Stimulated activated CD4-positive, alpha-beta T cell treated with anti-CD3 and anti-CD28 coated beads, Interleukin-2, amount 100 ng/mL, for 48 hours (primary cell): ENCODE results near the gene EML6.
"Not testable (repeated sequence)": the region's sequence is repeated elsewhere in the genome, so short reads cannot be mapped to it uniquely, and the experiment has no call there.

Experiments used
- DNase-seq, 2 donors: peaks; one replicate each; pipeline ENCODE4 v3.0.0-alpha.2; 2020

Gene EML6

DNA sequence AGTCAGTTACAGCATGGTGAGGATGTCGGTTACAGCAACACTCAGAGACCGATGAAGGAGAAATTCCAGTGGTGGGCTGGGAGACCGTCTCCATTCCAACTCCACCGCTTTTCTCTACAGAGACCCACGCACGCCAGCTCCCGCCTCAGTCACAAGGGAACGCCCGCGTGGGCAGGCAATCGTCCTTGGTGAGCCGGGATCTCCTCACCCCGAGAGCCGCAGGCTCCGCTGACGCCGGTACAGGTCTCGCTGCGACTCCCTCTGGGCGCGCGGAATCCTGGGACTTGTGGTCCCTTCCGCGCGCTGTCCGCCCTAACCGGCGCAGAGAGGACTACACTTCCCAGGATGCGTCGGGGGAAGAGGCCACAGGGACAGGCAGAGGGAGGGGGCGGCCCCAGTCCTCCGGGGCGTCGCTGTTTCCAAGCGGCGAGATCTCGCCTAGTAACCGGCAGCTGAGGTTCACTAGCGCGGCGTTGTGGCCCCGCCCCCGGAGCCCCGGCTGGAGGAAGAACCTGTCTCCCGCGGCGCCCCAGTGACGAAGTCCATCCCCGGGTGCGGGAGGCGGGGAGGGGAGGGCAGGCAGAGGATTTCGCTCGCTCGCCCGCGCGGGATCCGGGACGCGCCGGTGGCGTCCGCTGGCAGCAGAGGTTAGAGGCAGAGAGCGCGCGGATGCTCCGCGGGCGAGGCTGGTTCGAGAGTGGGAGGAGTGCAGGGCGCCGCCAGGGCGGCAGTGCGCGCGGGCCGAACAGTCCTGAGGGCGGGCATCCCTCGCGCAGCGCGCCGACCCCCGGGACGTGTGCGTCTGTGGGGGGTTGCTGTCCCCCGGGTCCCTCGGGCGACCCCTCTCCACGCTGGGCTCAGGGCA is at the start of gene EML6:
Gene EML6, plus strand, starts transcription at position 532 of the 865 bp plus-strand sequence. CDS start 1,400 bp downstream, outside the sequence.
- DNase-seq = peak; percentile 93 to 96

DNA sequence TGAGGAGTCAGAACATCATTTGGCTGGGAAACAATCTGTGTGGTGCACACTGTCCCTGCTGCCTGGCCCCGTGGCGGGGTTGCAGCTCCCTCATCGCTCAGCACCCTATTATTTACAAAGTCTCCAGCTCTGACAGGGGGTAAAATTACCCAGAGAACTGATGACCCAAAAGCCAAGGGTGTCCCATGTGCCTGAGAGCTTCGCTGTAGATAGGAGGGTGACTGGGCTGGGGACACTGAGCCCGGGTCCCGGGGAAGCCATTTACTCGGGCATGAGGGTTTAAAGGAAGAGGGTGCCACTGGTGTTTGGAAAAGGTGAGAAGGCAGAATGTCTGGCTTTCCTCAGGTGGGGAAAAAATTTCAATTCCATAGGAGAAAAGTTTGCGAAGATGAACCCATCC is 48.2 kb upstream of the EML6 start:
- DNase-seq = no peak

DNA sequence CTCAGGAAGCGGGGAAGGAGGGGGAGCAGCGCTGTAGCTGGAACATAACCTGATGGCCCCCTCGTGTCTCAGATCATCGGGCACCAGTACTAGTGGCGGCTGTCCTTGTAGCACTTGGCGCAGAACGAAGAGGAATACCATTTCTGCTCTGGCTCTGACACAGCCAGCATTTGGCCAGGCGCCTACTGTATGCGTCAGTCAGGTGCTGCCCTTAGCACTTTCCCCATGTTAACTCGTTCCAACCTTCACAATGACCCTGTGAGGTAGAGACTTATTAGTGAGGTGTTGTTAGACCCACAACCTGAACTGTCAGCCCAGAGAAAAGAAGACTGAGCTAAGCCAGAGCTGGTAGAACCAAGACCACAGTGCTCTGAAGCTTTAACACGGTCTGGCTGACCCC is 47.7 kb upstream of the EML6 start:
- no peak for DNase-seq

DNA sequence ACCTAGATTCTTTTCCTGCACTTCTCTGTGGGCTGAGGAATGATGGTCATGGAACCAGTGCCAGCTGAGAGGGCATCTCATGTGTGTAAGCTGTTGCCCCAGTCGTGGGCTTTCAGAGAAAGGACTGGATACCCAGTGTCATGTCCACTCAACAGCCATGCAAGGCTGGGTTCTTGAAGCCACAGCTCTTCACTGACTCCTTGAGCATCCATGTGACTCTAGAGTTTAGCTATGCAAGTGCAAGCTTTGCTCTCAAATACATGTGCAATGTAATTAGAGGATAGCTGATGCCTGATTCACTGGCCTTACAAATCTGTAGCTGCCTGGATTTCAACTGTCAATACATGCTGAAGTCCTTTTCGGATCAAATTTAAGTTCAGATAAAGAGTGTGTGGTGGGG is 46.8 kb upstream of the EML6 start:
- no peak for DNase-seq

DNA sequence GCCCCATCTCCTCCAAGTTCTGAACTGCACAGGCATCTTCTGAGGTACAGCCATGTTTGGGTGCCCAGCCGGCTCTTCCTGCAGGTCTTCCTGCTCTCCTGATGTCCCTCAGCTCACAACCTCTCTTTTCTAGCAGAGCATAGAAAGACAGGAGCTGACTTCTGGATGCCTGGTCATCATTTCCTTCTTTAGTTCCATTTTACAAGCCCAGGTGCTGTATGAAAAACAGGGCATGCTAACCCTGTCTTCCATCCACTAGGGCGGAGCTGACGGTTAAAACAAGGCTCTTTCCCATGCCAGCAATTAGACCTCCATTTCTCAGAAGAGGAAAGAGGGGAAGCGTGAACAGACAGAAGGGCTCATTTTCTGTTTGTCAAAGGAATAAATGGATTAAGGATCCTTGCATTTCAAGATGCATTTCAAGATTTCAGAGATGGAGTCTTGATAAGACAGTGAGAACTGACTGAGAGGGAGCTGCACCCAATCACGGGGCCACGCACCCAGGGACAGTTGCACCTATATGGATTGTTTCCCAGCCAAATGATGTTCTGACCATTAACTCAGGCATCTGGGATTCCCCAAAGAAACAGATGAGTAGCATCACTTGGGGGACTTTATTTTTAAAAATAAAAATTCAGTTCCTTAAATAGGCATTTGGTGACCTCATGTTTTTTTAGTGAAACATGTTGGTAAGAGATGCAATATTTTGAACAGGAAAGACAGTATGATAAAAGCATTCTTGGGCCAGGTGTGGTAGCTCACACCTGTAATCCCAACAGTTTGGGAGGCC is 45.8 kb upstream of the EML6 start:
- no peak for DNase-seq

DNA sequence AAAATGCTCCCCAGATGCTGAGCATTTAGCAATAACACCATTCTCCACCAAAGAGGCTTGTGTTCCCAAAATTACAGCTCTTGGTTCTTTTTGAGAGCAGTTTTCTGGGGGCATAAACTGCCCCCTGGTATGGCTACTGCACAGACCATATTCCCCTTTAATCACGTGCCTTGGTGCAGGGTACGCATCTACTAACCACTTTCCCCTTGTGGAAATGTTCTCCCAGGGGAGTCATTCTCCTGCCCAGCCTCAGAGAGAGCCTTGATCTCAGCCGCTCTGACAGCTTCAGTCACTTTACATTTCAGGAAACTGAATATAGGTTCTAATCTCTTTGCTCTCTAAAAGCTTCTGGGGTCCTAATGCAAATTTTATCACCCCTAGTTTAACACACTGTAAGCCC is 44.7 kb upstream of the EML6 start:
- DNase-seq = no peak

DNA sequence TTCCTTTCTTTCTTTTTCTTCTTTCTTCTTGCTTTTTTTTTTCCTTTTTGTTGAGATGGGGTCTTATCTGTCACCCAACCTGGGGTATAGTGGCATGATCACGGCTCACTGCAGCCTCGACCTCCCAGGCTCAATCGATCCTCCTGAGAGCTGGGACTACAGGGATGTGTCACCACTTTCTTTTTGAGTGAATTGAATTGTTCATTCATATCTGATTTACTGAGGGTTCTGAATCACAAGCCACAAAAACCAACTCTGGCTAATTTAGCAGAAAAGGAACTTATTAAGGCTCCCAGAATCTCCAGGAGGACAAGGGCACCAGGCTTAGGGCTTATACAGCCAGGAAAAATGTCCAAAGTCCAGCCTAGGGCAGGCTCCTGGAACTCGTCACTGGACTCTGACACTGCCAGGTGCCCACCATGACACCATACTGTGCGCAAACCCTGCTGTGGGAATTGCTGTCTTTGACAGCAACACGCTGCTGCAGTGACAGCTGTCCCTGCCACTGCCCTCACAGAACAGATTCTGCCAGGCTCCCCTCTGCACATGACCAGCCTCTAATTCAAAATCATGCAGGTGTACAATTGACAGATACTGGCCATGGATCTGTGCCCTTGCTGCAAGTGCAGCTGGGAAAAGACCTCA is 42.9 kb upstream of the EML6 start:
- peak; percentile 24 to 27 for DNase-seq

DNA sequence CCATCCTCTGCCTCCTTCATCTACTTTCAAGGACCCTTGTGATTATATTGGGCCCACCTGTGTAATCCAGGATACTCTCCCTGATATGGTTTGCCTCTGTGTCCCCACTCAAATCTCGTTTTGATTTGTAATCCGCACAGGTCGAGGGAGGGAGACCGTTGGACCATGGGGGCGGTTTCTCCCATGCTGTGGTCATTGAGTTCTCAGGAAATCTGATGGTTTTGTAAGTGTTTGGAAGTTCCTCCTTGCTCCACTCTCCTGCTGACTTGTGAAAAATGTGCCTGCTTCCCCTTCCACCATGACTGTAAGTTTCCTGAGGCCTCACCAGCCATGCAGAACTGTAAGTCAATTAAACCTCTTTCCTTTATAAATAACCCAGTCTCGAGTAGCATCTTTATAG is 42.0 kb upstream of the EML6 start:
- no peak for DNase-seq

DNA sequence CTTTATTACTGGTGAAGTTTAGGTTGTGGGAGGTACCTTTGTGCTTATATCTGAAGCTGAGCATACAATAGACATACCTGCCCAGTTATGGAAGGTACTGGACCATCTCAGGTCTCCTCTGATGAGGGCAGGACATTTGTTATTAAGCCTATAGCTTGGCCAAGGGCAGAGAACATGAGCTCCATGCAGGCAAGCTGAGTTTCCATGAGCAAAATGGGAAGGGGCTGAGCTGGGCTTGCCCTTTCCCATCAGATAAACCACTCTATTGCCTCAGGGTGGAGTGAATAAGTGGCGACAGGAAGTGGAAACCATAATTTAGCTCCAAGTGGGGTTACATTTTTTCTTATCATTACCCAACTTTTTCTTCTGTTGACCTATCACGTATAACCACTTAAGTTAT is 39.9 kb upstream of the EML6 start:
- no peak for DNase-seq

DNA sequence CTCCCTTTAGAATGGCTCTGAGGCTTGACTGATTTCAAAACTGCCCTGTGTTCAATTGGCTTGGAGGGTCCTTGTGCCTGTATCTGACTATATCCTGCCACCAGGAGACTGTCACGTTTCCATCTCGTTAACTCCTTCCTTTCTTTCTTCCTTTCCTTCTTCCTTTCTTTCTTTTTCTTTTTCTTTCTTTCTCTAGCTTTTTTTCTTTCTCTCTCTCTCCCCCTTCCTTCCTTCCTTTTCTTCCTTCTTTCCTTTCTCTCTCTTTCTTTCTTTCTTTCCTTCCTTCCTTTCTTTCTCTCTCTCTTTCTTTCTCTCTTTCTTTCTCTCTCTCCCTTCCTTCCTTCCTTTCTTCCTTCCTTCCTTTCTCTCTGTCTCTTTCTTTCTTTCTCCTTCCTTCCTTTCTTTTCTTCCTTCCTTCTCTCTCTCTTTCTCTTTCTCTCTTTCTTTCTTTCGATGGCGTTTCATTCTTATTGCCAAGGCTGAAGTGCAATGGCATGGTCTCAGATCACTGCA is 38.1 kb upstream of the EML6 start:
- no peak for DNase-seq

DNA sequence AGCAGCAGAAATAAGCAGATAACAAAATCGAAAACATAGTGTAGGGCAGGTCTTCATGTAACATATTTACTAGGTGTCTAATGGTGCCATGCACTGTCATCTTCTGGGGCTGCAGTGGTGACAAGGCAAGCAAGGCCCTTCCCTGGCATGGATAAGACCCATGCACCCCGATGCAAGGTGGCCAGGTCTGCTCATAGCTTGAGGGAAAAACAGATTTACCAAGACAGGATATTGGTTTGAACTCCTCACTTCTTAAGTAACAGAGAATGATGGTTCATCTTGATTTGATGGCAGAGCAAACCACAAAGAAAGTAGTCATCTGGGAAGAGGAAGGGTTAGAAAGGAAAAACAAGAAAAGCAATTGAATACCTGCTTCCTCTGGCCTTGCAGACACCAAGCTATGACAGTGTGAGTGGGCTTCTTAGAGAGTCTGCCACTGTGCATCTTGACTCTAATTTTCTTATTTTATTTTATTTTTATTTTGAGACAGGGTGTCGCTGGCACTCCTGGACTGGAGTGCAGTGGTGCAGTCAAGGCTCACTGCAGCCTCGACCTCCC is 35.8 kb upstream of the EML6 start:
- DNase-seq = no peak

DNA sequence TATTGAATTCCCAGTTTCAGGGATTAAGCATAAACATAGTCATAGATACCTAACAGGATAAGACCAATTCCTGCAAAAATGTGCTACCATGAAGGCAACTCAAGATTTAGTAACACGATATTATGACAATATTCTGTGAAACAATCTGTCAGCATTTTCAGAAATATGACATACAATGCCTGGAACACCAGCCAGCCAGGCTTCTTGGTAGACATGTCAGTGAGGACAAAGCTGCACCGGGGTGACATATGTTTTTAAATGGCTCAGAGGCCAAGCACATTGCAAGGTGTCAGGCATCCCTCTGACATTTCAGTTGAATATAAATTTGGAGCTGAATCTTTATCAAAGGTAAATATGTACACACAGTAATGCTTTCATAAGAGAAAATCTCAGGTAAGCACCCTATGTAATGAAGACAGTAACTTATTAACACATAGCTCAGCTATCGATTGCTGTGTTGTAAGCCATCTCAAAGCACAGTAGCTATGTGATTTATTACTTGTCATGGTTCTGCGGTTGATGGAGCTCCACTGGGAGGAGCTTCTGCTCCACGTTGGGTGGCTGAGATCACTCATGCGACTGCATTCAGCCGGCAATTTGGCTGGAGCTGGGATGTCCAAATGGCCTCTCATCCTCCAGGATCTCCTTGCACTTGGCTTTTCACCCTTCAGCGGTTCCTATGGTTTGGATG is 31.9 kb upstream of the EML6 start:
- DNase-seq = no peak

DNA sequence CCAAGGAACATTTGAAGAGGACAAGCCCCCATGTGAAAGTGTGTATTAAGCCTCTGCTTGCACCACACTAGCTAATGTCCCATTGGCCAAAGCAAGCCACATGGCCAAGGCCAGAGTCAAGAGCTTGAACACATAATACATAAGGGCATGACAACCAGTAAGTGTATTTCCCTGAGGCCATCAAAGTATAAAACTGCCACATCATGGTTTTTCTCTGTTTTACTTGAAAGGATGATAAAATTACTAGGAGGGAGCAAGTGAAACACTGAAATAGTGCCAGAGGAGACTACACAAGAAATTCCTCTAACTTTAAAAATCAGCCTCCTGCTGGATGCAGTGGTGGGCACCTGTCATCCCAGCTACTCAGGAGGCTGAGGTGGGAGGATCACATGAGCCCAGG is 30.9 kb upstream of the EML6 start:
- DNase-seq = no peak

DNA sequence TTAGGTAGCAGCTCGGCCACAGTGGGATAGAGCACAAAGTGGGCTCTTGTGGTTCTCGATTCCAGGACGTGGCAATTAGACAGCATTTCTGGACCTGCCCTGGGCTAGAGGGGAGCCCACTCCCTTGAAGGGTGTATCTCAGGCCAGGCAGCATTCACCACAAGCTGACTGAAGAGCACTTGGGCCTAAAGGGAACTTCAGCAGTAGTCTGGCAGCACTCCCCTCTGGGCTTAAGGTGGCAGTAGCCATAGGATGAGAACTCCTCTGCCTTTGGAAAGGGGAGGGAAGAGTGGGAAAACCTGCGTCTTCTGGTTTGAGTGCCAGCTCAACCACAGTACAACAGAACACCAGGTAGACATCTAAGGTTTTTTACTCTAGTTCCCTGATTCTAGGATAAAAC is 28.1 kb upstream of the EML6 start:
- DNase-seq = no peak

DNA sequence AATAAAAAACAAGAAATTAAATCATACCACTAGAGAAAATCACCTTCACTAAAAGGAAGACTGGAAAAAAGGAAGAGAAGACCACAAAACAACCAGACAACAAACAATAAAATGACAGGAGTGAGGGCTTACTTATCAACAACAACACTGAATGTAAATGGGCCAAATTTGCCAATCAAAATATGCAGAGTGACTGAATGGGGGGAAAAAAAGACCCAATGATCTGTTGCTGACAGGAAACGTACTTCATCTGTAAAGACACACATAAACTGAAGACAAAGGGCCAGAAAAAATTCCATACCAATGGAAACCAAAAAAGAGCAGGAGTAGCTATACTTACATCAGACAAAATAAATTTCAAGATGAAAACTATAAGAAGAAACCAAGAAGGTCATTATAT is 25.5 kb upstream of the EML6 start:
- no peak for DNase-seq

DNA sequence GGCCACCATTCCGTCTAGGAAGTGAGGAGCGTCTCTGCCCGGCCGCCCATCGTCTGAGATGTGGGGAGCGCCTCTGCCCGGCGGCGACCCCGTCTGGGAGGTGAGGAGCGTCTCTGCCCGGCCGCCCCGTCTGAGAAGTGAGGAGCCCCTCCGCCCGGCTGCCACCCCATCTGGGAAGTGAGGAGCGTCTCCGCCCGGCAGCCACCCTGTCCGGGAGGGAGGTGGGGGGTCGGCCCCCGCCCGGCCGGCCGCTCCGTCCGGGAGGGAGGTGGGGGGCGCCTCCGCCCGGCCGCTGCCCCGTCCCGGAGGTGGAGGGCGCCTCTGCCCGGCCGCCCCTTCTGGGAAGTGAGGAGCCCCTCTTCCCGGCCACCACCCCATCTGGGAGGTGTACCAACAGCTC is 24.5 kb upstream of the EML6 start:
- DNase-seq = not testable (repeated sequence)

DNA sequence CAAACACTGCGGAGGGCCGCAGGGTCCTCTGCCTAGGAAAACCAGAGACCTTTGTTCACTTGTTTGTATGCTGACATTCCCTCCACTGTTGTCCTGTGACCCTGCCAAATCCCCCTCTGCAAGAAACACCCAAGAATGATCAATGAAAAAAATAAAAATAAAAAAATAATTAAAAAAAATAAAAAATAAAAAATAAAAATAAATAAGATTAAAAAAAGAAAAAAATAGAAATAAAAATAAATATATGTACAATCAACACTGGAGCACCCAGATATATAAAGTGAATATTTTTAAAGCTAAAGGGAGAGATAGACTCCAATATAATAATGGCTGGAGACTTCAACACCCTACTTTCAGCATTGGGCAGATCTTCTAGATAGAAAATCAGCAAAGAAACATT is 23.8 kb upstream of the EML6 start:
- no peak for DNase-seq

DNA sequence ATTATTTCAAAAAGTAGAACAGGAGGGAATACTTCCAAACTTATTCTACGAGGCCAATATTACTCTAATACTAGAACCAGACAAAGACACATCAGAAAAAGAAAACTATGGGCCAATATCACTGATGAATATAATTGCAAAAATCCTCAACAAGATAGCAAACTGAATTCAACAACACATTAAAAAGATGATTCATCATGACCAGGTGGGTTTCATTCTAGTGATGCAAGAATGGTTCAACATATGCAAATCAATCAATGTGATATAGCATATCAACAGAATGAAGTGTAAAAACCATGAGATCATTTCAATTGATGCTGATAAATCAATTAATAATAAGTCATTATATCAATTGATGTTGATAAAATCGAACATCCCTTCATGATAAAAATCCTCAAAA is 22.4 kb upstream of the EML6 start:
- no peak for DNase-seq

DNA sequence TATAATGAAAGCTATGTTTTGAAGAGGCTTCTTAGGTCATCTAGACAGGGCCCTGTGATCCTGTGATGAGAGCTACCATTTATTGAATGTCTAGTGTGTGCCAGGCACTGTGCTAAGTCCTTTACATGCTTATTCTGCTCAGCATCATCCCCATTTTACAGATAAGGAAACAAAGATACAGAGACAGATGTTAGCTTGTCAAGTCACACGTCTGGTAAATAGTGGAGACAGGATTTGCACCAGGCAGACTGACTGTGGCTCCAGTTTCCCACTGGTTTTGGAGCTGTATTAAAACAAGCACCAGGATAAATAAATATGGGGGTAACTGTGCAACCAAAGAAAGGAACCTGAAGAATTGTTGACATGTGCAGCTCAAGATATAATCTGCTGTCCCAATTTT is 19.2 kb upstream of the EML6 start:
- no peak for DNase-seq

DNA sequence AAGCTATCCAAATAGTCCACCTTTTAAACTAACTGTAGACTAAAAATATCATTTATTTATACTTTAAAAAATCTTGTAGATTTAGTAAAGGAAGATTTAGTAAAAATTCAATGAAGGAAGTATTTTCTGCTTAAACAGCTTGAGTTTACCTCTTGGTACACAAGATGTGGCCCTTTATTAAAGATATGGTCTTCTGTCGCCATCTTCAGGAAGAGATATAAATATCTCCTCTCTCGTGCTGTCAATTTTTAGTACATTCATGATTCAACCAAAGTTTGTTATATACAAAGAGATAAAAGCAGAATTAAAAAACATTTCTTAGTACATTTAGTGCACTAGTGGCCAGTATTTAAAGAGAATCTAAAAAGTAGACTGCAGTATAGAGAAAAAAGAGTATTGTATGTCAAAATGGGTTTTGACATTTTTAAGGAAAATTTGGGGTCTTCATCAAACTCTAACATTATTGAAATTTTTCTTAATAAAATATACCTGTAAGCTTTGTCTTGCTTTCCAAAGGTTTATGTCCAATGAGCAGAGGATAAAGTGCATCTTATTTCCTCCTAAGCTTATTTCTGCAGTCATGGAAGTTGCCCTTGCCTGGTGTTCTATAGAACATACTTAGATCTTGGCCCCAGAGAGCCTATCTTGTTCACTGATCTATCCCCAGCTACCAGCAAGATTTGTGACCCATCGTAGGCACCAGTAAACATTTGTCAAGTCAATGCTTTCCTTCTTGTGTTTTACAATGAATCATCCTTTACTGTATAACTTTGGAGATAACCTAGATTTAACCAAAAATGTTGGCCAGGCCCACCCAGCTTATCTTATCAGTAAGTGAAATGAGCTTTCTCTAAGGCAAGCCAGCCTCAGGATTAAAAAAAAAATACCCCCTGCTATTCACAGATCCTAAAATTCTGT is 18.5 kb upstream of the EML6 start:
- no peak for DNase-seq

DNA sequence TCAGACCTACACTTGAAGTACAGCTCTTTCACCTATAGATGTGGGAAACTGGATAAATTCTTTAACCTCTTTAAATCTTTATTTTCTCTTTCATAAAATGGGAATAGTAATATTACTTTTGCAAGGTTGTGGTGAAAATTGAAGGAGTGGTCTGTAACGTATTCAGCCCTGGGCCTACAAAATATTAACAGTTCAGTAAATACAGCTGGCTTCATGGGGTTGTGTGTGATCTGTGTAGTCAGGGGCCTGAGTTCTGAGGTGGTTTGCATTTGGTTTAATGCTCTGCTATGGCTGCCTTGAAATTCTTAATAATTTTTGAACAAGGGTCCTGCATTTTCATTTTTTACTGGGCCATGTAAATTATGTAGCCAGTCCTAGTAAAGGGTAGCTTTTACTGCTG is 16.8 kb upstream of the EML6 start:
- no peak for DNase-seq
